Measurements from ENCODE around the gene SLC9B1. TPM values are rescaled to one million over a fixed set of nuclear protein-coding genes. Genes with fewer than 3 reads are reported as not detected.
"Not testable (repeated sequence)": the region's sequence is repeated elsewhere in the genome, so short reads cannot be mapped to it uniquely, and the experiment has no call there.

Gene SLC9B1
- total RNA-seq, 2 donors from 2014 or later: 1.4 TPM

- 93 to 100% methylated on average over 3 of the region's 3 CpGs for WGBS, 2 experiments (ENCODE audit: insufficient coverage in 1 of 2, insufficient read length in 1 of 2)
- Histone ChIP-seq H3K9ac (ENCODE audit: extremely low read depth, low read length, poor library complexity, severe bottlenecking) (no peak overlapping the region), H3K4me3 (ENCODE audit: low read length) (no peak overlapping the region), H3K27me3 (ENCODE audit: control insufficient read depth, insufficient read depth, low read length, poor library complexity, severe bottlenecking) (no peaks in the 10 kb centered on the region), H3K9me3 (ENCODE audit: control insufficient read depth, low read length) (no peaks in the 10 kb centered on the region), H3K27ac (ENCODE audit: low read depth, low read length) (no peak overlapping the region), H3K4me1 (ENCODE audit: control insufficient read depth, insufficient read depth, low read length) (no peaks in the 10 kb centered on the region), H3K36me3 (ENCODE audit: control insufficient read depth, insufficient read depth, low read length) (no peaks in the 10 kb centered on the region)
- no peak for DNase-seq
- H3K9me3 Mint-ChIP-seq: peaks cover 35% of the 10 kb centered on the region
- H3K4me3 Mint-ChIP-seq: no peak overlapping the region
- H3K36me3 Mint-ChIP-seq (ENCODE audit: low read depth): no peaks in the 10 kb centered on the region
- no peaks in the 10 kb centered on the region for H3K4me1 Mint-ChIP-seq
- TF ChIP-seq CTCF (conservative IDR thresholded peaks at IDR 0.05): no peak
- no peak overlapping the region for H3K27ac Mint-ChIP-seq
- H3K27me3 Mint-ChIP-seq (ENCODE audit: insufficient read depth): peaks cover 5% of the 10 kb centered on the region
Measured at GRCh38 chr4:102918859-102919258, 100.6 kb downstream of the SLC9B1 start.

- no peaks in the 10 kb centered on the region for H3K4me1 ChIP-seq (ENCODE audit: control insufficient read depth, insufficient read depth, low read length)
- H3K27ac ChIP-seq (ENCODE audit: low read depth, low read length): no peak overlapping the region
- H3K9me3 ChIP-seq (ENCODE audit: control insufficient read depth, low read length): no peaks in the 10 kb centered on the region
- H3K36me3 ChIP-seq (ENCODE audit: control insufficient read depth, insufficient read depth, low read length): no peaks in the 10 kb centered on the region
- H3K9me3 Mint-ChIP-seq: no peaks in the 10 kb centered on the region
- no peak for DNase-seq
- H3K4me3 Mint-ChIP-seq: no peak overlapping the region
- H3K36me3 Mint-ChIP-seq (ENCODE audit: low read depth): no peaks in the 10 kb centered on the region
- 81 to 100% methylated on average over 1 to 2 of the region's 2 CpGs for WGBS, 2 experiments (ENCODE audit: insufficient coverage in 1 of 2, insufficient read length in 1 of 2)
- H3K27me3 Mint-ChIP-seq (ENCODE audit: insufficient read depth): no peaks in the 10 kb centered on the region
- H3K4me3 ChIP-seq (ENCODE audit: low read length): no peak overlapping the region
- TF ChIP-seq CTCF (conservative IDR thresholded peaks at IDR 0.05): no peak
- peaks cover 2% of the 10 kb centered on the region for H3K4me1 Mint-ChIP-seq
- H3K27me3 ChIP-seq (ENCODE audit: control insufficient read depth, insufficient read depth, low read length, poor library complexity, severe bottlenecking): no peaks in the 10 kb centered on the region
- H3K27ac Mint-ChIP-seq: no peak overlapping the region
- H3K9ac ChIP-seq (ENCODE audit: extremely low read depth, low read length, poor library complexity, severe bottlenecking): no peak overlapping the region
Measured at GRCh38 chr4:102901804-102902203, 117.7 kb downstream of the SLC9B1 start.

GRCh38 chr4:102897610-102898009 is 121.9 kb downstream of the SLC9B1 start:
- H3K4me1 ChIP-seq (ENCODE audit: control insufficient read depth, insufficient read depth, low read length); H3K27ac Mint-ChIP-seq; H3K4me3 ChIP-seq (ENCODE audit: low read length); H3K36me3 Mint-ChIP-seq (ENCODE audit: low read depth); DNase-seq; H3K4me3 Mint-ChIP-seq; H3K27me3 Mint-ChIP-seq (ENCODE audit: insufficient read depth); H3K9me3 Mint-ChIP-seq; H3K9me3 ChIP-seq (ENCODE audit: control insufficient read depth, low read length); H3K36me3 ChIP-seq (ENCODE audit: control insufficient read depth, insufficient read depth, low read length); H3K27ac ChIP-seq (ENCODE audit: low read depth, low read length); H3K9ac ChIP-seq (ENCODE audit: extremely low read depth, low read length, poor library complexity, severe bottlenecking); H3K27me3 ChIP-seq (ENCODE audit: control insufficient read depth, insufficient read depth, low read length, poor library complexity, severe bottlenecking); H3K4me1 Mint-ChIP-seq: not testable (repeated sequence)
- WGBS, 2 experiments (ENCODE audit: insufficient coverage in 1 of 2, insufficient read length in 1 of 2): 82 to 88% methylated on average over 2 to 3 of the region's 3 CpGs

- H3K4me1 Mint-ChIP-seq; H3K27ac Mint-ChIP-seq; H3K27me3 ChIP-seq (ENCODE audit: control insufficient read depth, insufficient read depth, low read length, poor library complexity, severe bottlenecking); H3K27ac ChIP-seq (ENCODE audit: low read depth, low read length); H3K4me1 ChIP-seq (ENCODE audit: control insufficient read depth, insufficient read depth, low read length); DNase-seq; H3K36me3 Mint-ChIP-seq (ENCODE audit: low read depth); H3K36me3 ChIP-seq (ENCODE audit: control insufficient read depth, insufficient read depth, low read length); H3K4me3 ChIP-seq (ENCODE audit: low read length); H3K9me3 ChIP-seq (ENCODE audit: control insufficient read depth, low read length); H3K27me3 Mint-ChIP-seq (ENCODE audit: insufficient read depth); H3K4me3 Mint-ChIP-seq; H3K9me3 Mint-ChIP-seq; H3K9ac ChIP-seq (ENCODE audit: extremely low read depth, low read length, poor library complexity, severe bottlenecking): not testable (repeated sequence)
- 88 to 100% methylated on average over 3 to 5 of the region's 5 CpGs for WGBS, 2 experiments (ENCODE audit: insufficient coverage in 1 of 2, insufficient read length in 1 of 2)
Measured at GRCh38 chr4:102896547-102896946, 123.0 kb downstream of the SLC9B1 start.

GRCh38 chr4:102889866-102890265 is 129.6 kb downstream of the SLC9B1 start:
- H3K4me3 Mint-ChIP-seq; H3K27ac Mint-ChIP-seq; H3K9me3 Mint-ChIP-seq; H3K9ac ChIP-seq (ENCODE audit: extremely low read depth, low read length, poor library complexity, severe bottlenecking); H3K4me3 ChIP-seq (ENCODE audit: low read length); H3K9me3 ChIP-seq (ENCODE audit: control insufficient read depth, low read length); DNase-seq; H3K27me3 ChIP-seq (ENCODE audit: control insufficient read depth, insufficient read depth, low read length, poor library complexity, severe bottlenecking); H3K4me1 ChIP-seq (ENCODE audit: control insufficient read depth, insufficient read depth, low read length); H3K27me3 Mint-ChIP-seq (ENCODE audit: insufficient read depth); H3K27ac ChIP-seq (ENCODE audit: low read depth, low read length); H3K36me3 ChIP-seq (ENCODE audit: control insufficient read depth, insufficient read depth, low read length); H3K4me1 Mint-ChIP-seq: not testable (repeated sequence)
- WGBS, 2 experiments (ENCODE audit: insufficient coverage in 1 of 2, insufficient read length in 1 of 2): 94% methylated on average over 2 of the region's 3 CpGs; no CpG with 5 or more reads in 1 of the 2 experiments
- peaks cover 16% of the 10 kb centered on the region for H3K36me3 Mint-ChIP-seq (ENCODE audit: low read depth)

GRCh38 chr4:102888570-102888969 is 130.9 kb downstream of the SLC9B1 start:
- not testable (repeated sequence) for H3K4me3 ChIP-seq (ENCODE audit: low read length); H3K4me3 Mint-ChIP-seq; DNase-seq; H3K36me3 ChIP-seq (ENCODE audit: control insufficient read depth, insufficient read depth, low read length); H3K9me3 Mint-ChIP-seq; H3K9me3 ChIP-seq (ENCODE audit: control insufficient read depth, low read length); H3K4me1 Mint-ChIP-seq; H3K4me1 ChIP-seq (ENCODE audit: control insufficient read depth, insufficient read depth, low read length); H3K27ac ChIP-seq (ENCODE audit: low read depth, low read length); H3K27me3 ChIP-seq (ENCODE audit: control insufficient read depth, insufficient read depth, low read length, poor library complexity, severe bottlenecking); H3K27me3 Mint-ChIP-seq (ENCODE audit: insufficient read depth); H3K9ac ChIP-seq (ENCODE audit: extremely low read depth, low read length, poor library complexity, severe bottlenecking); H3K27ac Mint-ChIP-seq
- peaks cover 18% of the 10 kb centered on the region for H3K36me3 Mint-ChIP-seq (ENCODE audit: low read depth)
- WGBS, 2 experiments (ENCODE audit: insufficient coverage in 1 of 2, insufficient read length in 1 of 2): 83 to 86% methylated on average over 1 to 2 of the region's 2 CpGs

Data from endodermal cell (in vitro differentiated cells).